ENCODE results near the gene FSIP1. TPM values are rescaled to one million over a fixed set of nuclear protein-coding genes. Genes with fewer than 3 reads are reported as not detected.

The FSIP1 gene
- total and polyA plus RNA-seq, 5 donors from 2014 or later, result 0.08 to 1.1 (median 0.20) TPM

GRCh38 chr15:39580117-39580484 lies 202.5 kb downstream of the FSIP1 start:
- Mint-ChIP-seq H3K4me3 (peak overlapping the region in 1 of 4 donors; percentile 41), H3K9me3 (no peaks in the 10 kb centered on the region), H3K36me3 (no peaks in the 10 kb centered on the region), H3K27me3 (peaks cover 43% of the 10 kb centered on the region), H3K27ac (no peak overlapping the region), H3K4me1 (peaks cover 0 to 21% (median 3%) of the 10 kb centered on the region in 4 donors)
- H3K27ac ChIP-seq (ENCODE audit: insufficient read depth, low read length, poor library complexity, severe bottlenecking), result no peak overlapping the region
- DNase-seq, result peak; percentile 62 to 81 (median 66)
- no peaks in the 10 kb centered on the region for H3K9me3 ChIP-seq (ENCODE audit: control insufficient read depth in 2 of 2, low read length in 2 of 2)
- H3K36me3 ChIP-seq (ENCODE audit: control insufficient read depth, insufficient read depth, low read length), result no peaks in the 10 kb centered on the region
- no peak overlapping the region for H3K4me3 ChIP-seq (ENCODE audit: low read depth, low read length)
- ATAC-seq (ENCODE audit: low read depth in 2 of 2), result peak; percentile 79 to 85
- peaks cover 16% of the 10 kb centered on the region for H3K4me1 ChIP-seq (ENCODE audit: control insufficient read depth, insufficient read depth, low read length, poor library complexity, severe bottlenecking)
- peaks cover 30% of the 10 kb centered on the region for H3K27me3 ChIP-seq (ENCODE audit: control insufficient read depth, insufficient read depth, low read length)

- DNase-seq, result no peak
- H3K36me3 Mint-ChIP-seq, result no peaks in the 10 kb centered on the region
- H3K27me3 ChIP-seq (ENCODE audit: control insufficient read depth, insufficient read depth, low read length), result peaks cover 31% of the 10 kb centered on the region
- no peak overlapping the region for H3K27ac ChIP-seq (ENCODE audit: insufficient read depth, low read length, poor library complexity, severe bottlenecking)
- no peaks in the 10 kb centered on the region for H3K9me3 Mint-ChIP-seq
- peaks cover 43% of the 10 kb centered on the region for H3K27me3 Mint-ChIP-seq
- H3K4me3 Mint-ChIP-seq, result peak overlapping the region in 3 of 4 donors; percentile 28 to 58 (median 48)
- no peaks in the 10 kb centered on the region for H3K9me3 ChIP-seq (ENCODE audit: control insufficient read depth in 2 of 2, low read length in 2 of 2)
- H3K27ac Mint-ChIP-seq, result no peak overlapping the region
- H3K4me1 ChIP-seq (ENCODE audit: control insufficient read depth, insufficient read depth, low read length, poor library complexity, severe bottlenecking), result peaks cover 16% of the 10 kb centered on the region
- no peak overlapping the region for H3K4me3 ChIP-seq (ENCODE audit: low read depth, low read length)
- no peaks in the 10 kb centered on the region for H3K36me3 ChIP-seq (ENCODE audit: control insufficient read depth, insufficient read depth, low read length)
- H3K4me1 Mint-ChIP-seq, result peaks cover 0 to 21% (median 3%) of the 10 kb centered on the region in 4 donors
- no peak for ATAC-seq (ENCODE audit: low read depth in 2 of 2)
These were observed 203.0 kb downstream of the FSIP1 start for GRCh38 chr15:39579487-39580116.

GRCh38 chr15:39578851-39579486 lies 203.7 kb downstream of the FSIP1 start:
- DNase-seq, result no peak
- no peak overlapping the region for H3K4me3 ChIP-seq (ENCODE audit: low read depth, low read length)
- H3K27me3 ChIP-seq (ENCODE audit: control insufficient read depth, insufficient read depth, low read length), result peaks cover 31% of the 10 kb centered on the region
- no peaks in the 10 kb centered on the region for H3K36me3 Mint-ChIP-seq
- H3K9me3 Mint-ChIP-seq, result no peaks in the 10 kb centered on the region
- no peaks in the 10 kb centered on the region for H3K9me3 ChIP-seq (ENCODE audit: control insufficient read depth in 2 of 2, low read length in 2 of 2)
- peaks cover 0 to 21% (median 3%) of the 10 kb centered on the region in 4 donors for H3K4me1 Mint-ChIP-seq
- H3K4me1 ChIP-seq (ENCODE audit: control insufficient read depth, insufficient read depth, low read length, poor library complexity, severe bottlenecking), result peaks cover 16% of the 10 kb centered on the region
- no peak overlapping the region for H3K27ac Mint-ChIP-seq
- no peak overlapping the region for H3K27ac ChIP-seq (ENCODE audit: insufficient read depth, low read length, poor library complexity, severe bottlenecking)
- peaks cover 48% of the 10 kb centered on the region for H3K27me3 Mint-ChIP-seq
- H3K36me3 ChIP-seq (ENCODE audit: control insufficient read depth, insufficient read depth, low read length), result no peaks in the 10 kb centered on the region
- no peak for ATAC-seq (ENCODE audit: low read depth in 2 of 2)
- peak overlapping the region in 1 of 4 donors; percentile 15 for H3K4me3 Mint-ChIP-seq

- Mint-ChIP-seq H3K4me3 (no peak overlapping the region), H3K9me3 (peaks cover 0 to 4% (median 0%) of the 10 kb centered on the region in 7 donors), H3K27ac (no peak overlapping the region), H3K4me1 (peaks cover 0 to 12% (median 0%) of the 10 kb centered on the region in 4 donors), H3K36me3 (no peaks in the 10 kb centered on the region), H3K27me3 (peaks cover 50% of the 10 kb centered on the region)
- DNase-seq, result no peak
- H3K4me3 ChIP-seq (ENCODE audit: low read depth, low read length), result no peak overlapping the region
- H3K36me3 ChIP-seq (ENCODE audit: control insufficient read depth, insufficient read depth, low read length), result no peaks in the 10 kb centered on the region
- no peaks in the 10 kb centered on the region for H3K9me3 ChIP-seq (ENCODE audit: control insufficient read depth in 2 of 2, low read length in 2 of 2)
- H3K4me1 ChIP-seq (ENCODE audit: control insufficient read depth, insufficient read depth, low read length, poor library complexity, severe bottlenecking), result peaks cover 3% of the 10 kb centered on the region
- peaks cover 35% of the 10 kb centered on the region for H3K27me3 ChIP-seq (ENCODE audit: control insufficient read depth, insufficient read depth, low read length)
- no peak for ATAC-seq (ENCODE audit: low read depth in 2 of 2)
- no peak overlapping the region for H3K27ac ChIP-seq (ENCODE audit: insufficient read depth, low read length, poor library complexity, severe bottlenecking)
These were observed 207.5 kb downstream of the FSIP1 start for GRCh38 chr15:39575180-39575579.

- no peaks in the 10 kb centered on the region for H3K9me3 ChIP-seq (ENCODE audit: control insufficient read depth in 2 of 2, low read length in 2 of 2)
- H3K27ac Mint-ChIP-seq, result no peak overlapping the region
- H3K4me1 ChIP-seq (ENCODE audit: control insufficient read depth, insufficient read depth, low read length, poor library complexity, severe bottlenecking), result no peaks in the 10 kb centered on the region
- peaks cover 0 to 4% (median 0%) of the 10 kb centered on the region in 7 donors for H3K9me3 Mint-ChIP-seq
- H3K4me3 ChIP-seq (ENCODE audit: low read depth, low read length), result no peak overlapping the region
- H3K27me3 Mint-ChIP-seq, result peaks cover 50% of the 10 kb centered on the region
- DNase-seq (no peak), ATAC-seq (ENCODE audit: low read depth in 2 of 2) (no peak)
- peaks cover 0 to 5% (median 0%) of the 10 kb centered on the region in 4 donors for H3K4me1 Mint-ChIP-seq
- H3K4me3 Mint-ChIP-seq, result no peak overlapping the region
- H3K27ac ChIP-seq (ENCODE audit: insufficient read depth, low read length, poor library complexity, severe bottlenecking), result no peak overlapping the region
- no peaks in the 10 kb centered on the region for H3K36me3 Mint-ChIP-seq
- H3K36me3 ChIP-seq (ENCODE audit: control insufficient read depth, insufficient read depth, low read length), result no peaks in the 10 kb centered on the region
- H3K27me3 ChIP-seq (ENCODE audit: control insufficient read depth, insufficient read depth, low read length), result peaks cover 31% of the 10 kb centered on the region
These were observed 208.2 kb downstream of the FSIP1 start for GRCh38 chr15:39574427-39574826.

GRCh38 chr15:39573844-39574243 lies 208.8 kb downstream of the FSIP1 start:
- H3K9me3 Mint-ChIP-seq, result peaks cover 0 to 4% (median 0%) of the 10 kb centered on the region in 7 donors
- peaks cover 27% of the 10 kb centered on the region for H3K27me3 ChIP-seq (ENCODE audit: control insufficient read depth, insufficient read depth, low read length)
- H3K4me3 Mint-ChIP-seq, result no peak overlapping the region
- no peaks in the 10 kb centered on the region for H3K36me3 Mint-ChIP-seq
- H3K4me3 ChIP-seq (ENCODE audit: low read depth, low read length), result no peak overlapping the region
- no peaks in the 10 kb centered on the region for H3K4me1 ChIP-seq (ENCODE audit: control insufficient read depth, insufficient read depth, low read length, poor library complexity, severe bottlenecking)
- H3K27ac ChIP-seq (ENCODE audit: insufficient read depth, low read length, poor library complexity, severe bottlenecking), result no peak overlapping the region
- H3K27ac Mint-ChIP-seq, result no peak overlapping the region
- H3K27me3 Mint-ChIP-seq, result peaks cover 48% of the 10 kb centered on the region
- ATAC-seq (ENCODE audit: low read depth in 2 of 2), result no peak
- no peaks in the 10 kb centered on the region for H3K36me3 ChIP-seq (ENCODE audit: control insufficient read depth, insufficient read depth, low read length)
- DNase-seq, result no peak
- H3K4me1 Mint-ChIP-seq, result peaks cover 0 to under 1% (median 0%) of the 10 kb centered on the region in 4 donors
- no peaks in the 10 kb centered on the region for H3K9me3 ChIP-seq (ENCODE audit: control insufficient read depth in 2 of 2, low read length in 2 of 2)

- DNase-seq (no peak), ATAC-seq (ENCODE audit: low read depth in 2 of 2) (no peak)
- Histone ChIP-seq H3K9me3 (ENCODE audit: control insufficient read depth in 2 of 2, low read length in 2 of 2) (no peaks in the 10 kb centered on the region), H3K27me3 (ENCODE audit: control insufficient read depth, insufficient read depth, low read length) (peaks cover 27% of the 10 kb centered on the region), H3K4me3 (ENCODE audit: low read depth, low read length) (no peak overlapping the region), H3K27ac (ENCODE audit: insufficient read depth, low read length, poor library complexity, severe bottlenecking) (no peak overlapping the region), H3K4me1 (ENCODE audit: control insufficient read depth, insufficient read depth, low read length, poor library complexity, severe bottlenecking) (no peaks in the 10 kb centered on the region), H3K36me3 (ENCODE audit: control insufficient read depth, insufficient read depth, low read length) (no peaks in the 10 kb centered on the region)
- no peaks in the 10 kb centered on the region for H3K36me3 Mint-ChIP-seq
- peaks cover 48% of the 10 kb centered on the region for H3K27me3 Mint-ChIP-seq
- no peak overlapping the region for H3K27ac Mint-ChIP-seq
- no peaks in the 10 kb centered on the region for H3K4me1 Mint-ChIP-seq
- peaks cover 0 to 4% (median 0%) of the 10 kb centered on the region in 7 donors for H3K9me3 Mint-ChIP-seq
- H3K4me3 Mint-ChIP-seq, result no peak overlapping the region
These were observed 209.4 kb downstream of the FSIP1 start for GRCh38 chr15:39573287-39573686.

GRCh38 chr15:39565851-39566250 lies 216.8 kb downstream of the FSIP1 start:
- Histone ChIP-seq H3K4me1 (ENCODE audit: control insufficient read depth, insufficient read depth, low read length, poor library complexity, severe bottlenecking) (no peaks in the 10 kb centered on the region), H3K9me3 (ENCODE audit: control insufficient read depth in 2 of 2, low read length in 2 of 2) (no peaks in the 10 kb centered on the region), H3K36me3 (ENCODE audit: control insufficient read depth, insufficient read depth, low read length) (no peaks in the 10 kb centered on the region), H3K27me3 (ENCODE audit: control insufficient read depth, insufficient read depth, low read length) (peaks cover 18% of the 10 kb centered on the region), H3K4me3 (ENCODE audit: low read depth, low read length) (no peak overlapping the region), H3K27ac (ENCODE audit: insufficient read depth, low read length, poor library complexity, severe bottlenecking) (no peak overlapping the region)
- ATAC-seq (ENCODE audit: low read depth in 2 of 2), result no peak
- no peak overlapping the region for H3K27ac Mint-ChIP-seq
- no peaks in the 10 kb centered on the region for H3K4me1 Mint-ChIP-seq
- H3K4me3 Mint-ChIP-seq, result no peak overlapping the region
- H3K27me3 Mint-ChIP-seq, result peaks cover 40% of the 10 kb centered on the region
- peaks cover 0 to 2% (median 0%) of the 10 kb centered on the region in 7 donors for H3K9me3 Mint-ChIP-seq
- H3K36me3 Mint-ChIP-seq, result no peaks in the 10 kb centered on the region
- DNase-seq, result no peak
